GM23338 (cell line): Measurements from ENCODE around the gene OMP. TPM values are rescaled to one million over a fixed set of nuclear protein-coding genes. Genes with fewer than 3 reads are reported as not detected.

ENCODE experiments used
- ATAC-seq: fragments of 200-7000 bp; cut with Tn5 transposase; 3 replicates; pipeline ENCODE4 v1.9.1; 2020
- DNase-seq: peaks from one replicate; pipeline ENCODE4 v3.0.0-alpha.2; 2015; ENCODE audit warnings: low spot score
- H2AFZ ChIP-seq: fragments of 200-600 bp; sonication (generic); 2 replicates; pipeline ENCODE4 v1.8.0; 2016; ENCODE audit warnings: antibody characterized with exemption, mild to moderate bottlenecking, moderate library complexity
- H3F3A ChIP-seq: fragments of 200-600 bp; sonication (generic); replicated peaks from 2 replicates; pipeline ENCODE4 v1.8.0; 2017; ENCODE audit warnings: antibody characterized with exemption, mixed run types, low read depth
- H3K27ac ChIP-seq: fragments of 200-600 bp; sonication (generic); 2 replicates; pipeline ENCODE4 v1.6.1; 2016; ENCODE audit warnings: low read depth
- H3K27me3 ChIP-seq: fragments of 200-600 bp; sonication (generic); 2 replicates; pipeline ENCODE4 v1.8.0; 2016; ENCODE audit warnings: mild to moderate bottlenecking, mixed run types, moderate library complexity; ENCODE audit not compliant: insufficient read depth
- H3K36me3 ChIP-seq: fragments of 200-600 bp; sonication (generic); 2 replicates; pipeline ENCODE4 v1.8.0; 2016; ENCODE audit warnings: mild to moderate bottlenecking; ENCODE audit not compliant: insufficient read depth
- H3K4me1 ChIP-seq: fragments of 200-600 bp; sonication (generic); 2 replicates; pipeline ENCODE4 v1.8.0; 2016; ENCODE audit warnings: mild to moderate bottlenecking, moderate library complexity; ENCODE audit not compliant: insufficient read depth
- H3K4me2 ChIP-seq: fragments of 200-600 bp; sonication (generic); 2 replicates; pipeline ENCODE4 v1.7.1; 2017; ENCODE audit warnings: mixed run types
- H3K4me3 ChIP-seq: fragments of 200-600 bp; sonication (generic); 2 replicates; pipeline ENCODE4 v1.6.1; 2016; ENCODE audit warnings: mixed run types
- H3K79me2 ChIP-seq: fragments of 200-600 bp; sonication (generic); replicated peaks from 2 replicates; pipeline ENCODE4 v1.8.0; 2017; ENCODE audit warnings: mild to moderate bottlenecking; ENCODE audit not compliant: insufficient read depth
- H3K9me2 ChIP-seq: fragments of 200-600 bp; sonication (generic); 2 replicates; pipeline ENCODE4 v1.8.0; 2017; ENCODE audit not compliant: insufficient read depth
- H4K20me1 ChIP-seq: fragments of 200-600 bp; sonication (generic); replicated peaks from 2 replicates; pipeline ENCODE4 v1.8.0; 2017; ENCODE audit warnings: mild to moderate bottlenecking; ENCODE audit not compliant: insufficient read depth
- H3K27ac Mint-ChIP-seq: 2 replicates; pipeline ENCODE4 v1.8.0; 2020; ENCODE audit warnings: inconsistent platforms, mild to moderate bottlenecking, moderate library complexity, mixed read lengths
- H3K27me3 Mint-ChIP-seq: 3 replicates; pipeline ENCODE4 v1.8.0; 2022; ENCODE audit warnings: low read depth, mild to moderate bottlenecking, moderate library complexity, mixed read lengths, inconsistent platforms; ENCODE audit not compliant: insufficient read depth, poor library complexity
- H3K36me3 Mint-ChIP-seq: 3 replicates; pipeline ENCODE4 v1.8.0; 2021; ENCODE audit warnings: low read depth, mild to moderate bottlenecking, inconsistent platforms, moderate library complexity, mixed read lengths
- H3K4me1 Mint-ChIP-seq: 3 replicates; pipeline ENCODE4 v1.8.0; 2020; ENCODE audit warnings: mild to moderate bottlenecking, inconsistent platforms, mixed read lengths
- H3K4me3 Mint-ChIP-seq: 3 replicates; pipeline ENCODE4 v1.8.0; 2021; ENCODE audit warnings: moderate library complexity, mild to moderate bottlenecking, inconsistent platforms, mixed read lengths
- H3K9me3 Mint-ChIP-seq: 3 replicates; pipeline ENCODE4 v1.8.0; 2020; ENCODE audit warnings: moderate library complexity, mild to moderate bottlenecking, inconsistent platforms, mixed read lengths
- ETS1 ChIP-seq: IDR thresholded peaks from 2 replicates; pipeline ENCODE4 v1.6.1; 2016; ENCODE audit warnings: antibody characterized with exemption
- EZH2phosphoT487 ChIP-seq: fragments of 200-600 bp; sonication (generic); IDR thresholded peaks from one replicate; pipeline ENCODE4 v1.8.1; 2018; ENCODE audit warnings: antibody characterized with exemption; ENCODE audit not compliant: unreplicated experiment
- NANOG ChIP-seq: IDR thresholded peaks from 2 replicates; pipeline ENCODE4 v1.6.1; 2016; ENCODE audit warnings: antibody characterized with exemption, borderline replicate concordance
- POLR2AphosphoS5 ChIP-seq: IDR thresholded peaks from 2 replicates; pipeline ENCODE4 v1.6.1; 2016; ENCODE audit warnings: antibody characterized with exemption, low read depth
- STAT1 ChIP-seq: IDR thresholded peaks from one replicate; pipeline ENCODE4 v1.6.1; 2016; ENCODE audit warnings: antibody characterized with exemption; ENCODE audit not compliant: unreplicated experiment
- ZNF114 ChIP-seq: fragments of 250-450 bp; sonication (Bioruptor Pico); IDR thresholded peaks from 2 replicates; pipeline ENCODE4 v1.5.0; 2020; ENCODE audit warnings: mild to moderate bottlenecking, moderate library complexity
- polyA plus RNA-seq: library from polyadenylated mRNA; unstranded; fragments of >200 nt; fragmentation: Nextera tagmentation; extraction: Ambion mirVana; gene quantifications from 2 replicates; pipeline ENCODE4 v1.2.1, GENCODE V29; 2016
- total RNA-seq: library from RNA; depleted of rRNA; stranded (reverse); fragments of >200 nt; shearing (Covaris generic); gene quantifications from 2 replicates; pipeline ENCODE4 v1.2.3, GENCODE V29; 2014
- TF ChIP-seq, protein P1 (sequence below): fragments of 250-450 bp; sonication (Bioruptor Pico); IDR thresholded peaks from 2 replicates; pipeline ENCODE4 v1.5.0; 2020; ENCODE audit warnings: mild to moderate bottlenecking, moderate library complexity

The OMP gene
- total and polyA plus RNA-seq, 2 experiments from 2014 or later = 1.0 TPM; not detected in 1

DNA sequence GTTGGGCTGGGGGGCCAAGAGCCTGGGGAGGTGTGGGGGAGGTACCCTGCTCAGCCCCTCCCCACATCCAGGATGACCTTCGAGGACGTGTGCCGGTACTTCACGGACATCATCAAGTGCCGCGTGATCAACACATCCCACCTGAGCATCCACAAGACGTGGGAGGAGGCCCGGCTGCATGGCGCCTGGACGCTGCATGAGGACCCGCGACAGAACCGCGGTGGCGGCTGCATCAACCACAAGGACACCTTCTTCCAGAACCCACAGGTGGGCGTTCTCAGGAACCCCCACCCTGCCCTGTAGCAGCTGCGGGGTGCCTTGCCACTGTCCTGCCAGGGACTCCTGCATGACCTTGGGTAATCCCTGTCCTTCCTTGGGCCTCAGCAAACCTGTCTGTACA is 15.4 kb downstream of the OMP start (continued):
- TF ChIP-seq, protein P1, sequence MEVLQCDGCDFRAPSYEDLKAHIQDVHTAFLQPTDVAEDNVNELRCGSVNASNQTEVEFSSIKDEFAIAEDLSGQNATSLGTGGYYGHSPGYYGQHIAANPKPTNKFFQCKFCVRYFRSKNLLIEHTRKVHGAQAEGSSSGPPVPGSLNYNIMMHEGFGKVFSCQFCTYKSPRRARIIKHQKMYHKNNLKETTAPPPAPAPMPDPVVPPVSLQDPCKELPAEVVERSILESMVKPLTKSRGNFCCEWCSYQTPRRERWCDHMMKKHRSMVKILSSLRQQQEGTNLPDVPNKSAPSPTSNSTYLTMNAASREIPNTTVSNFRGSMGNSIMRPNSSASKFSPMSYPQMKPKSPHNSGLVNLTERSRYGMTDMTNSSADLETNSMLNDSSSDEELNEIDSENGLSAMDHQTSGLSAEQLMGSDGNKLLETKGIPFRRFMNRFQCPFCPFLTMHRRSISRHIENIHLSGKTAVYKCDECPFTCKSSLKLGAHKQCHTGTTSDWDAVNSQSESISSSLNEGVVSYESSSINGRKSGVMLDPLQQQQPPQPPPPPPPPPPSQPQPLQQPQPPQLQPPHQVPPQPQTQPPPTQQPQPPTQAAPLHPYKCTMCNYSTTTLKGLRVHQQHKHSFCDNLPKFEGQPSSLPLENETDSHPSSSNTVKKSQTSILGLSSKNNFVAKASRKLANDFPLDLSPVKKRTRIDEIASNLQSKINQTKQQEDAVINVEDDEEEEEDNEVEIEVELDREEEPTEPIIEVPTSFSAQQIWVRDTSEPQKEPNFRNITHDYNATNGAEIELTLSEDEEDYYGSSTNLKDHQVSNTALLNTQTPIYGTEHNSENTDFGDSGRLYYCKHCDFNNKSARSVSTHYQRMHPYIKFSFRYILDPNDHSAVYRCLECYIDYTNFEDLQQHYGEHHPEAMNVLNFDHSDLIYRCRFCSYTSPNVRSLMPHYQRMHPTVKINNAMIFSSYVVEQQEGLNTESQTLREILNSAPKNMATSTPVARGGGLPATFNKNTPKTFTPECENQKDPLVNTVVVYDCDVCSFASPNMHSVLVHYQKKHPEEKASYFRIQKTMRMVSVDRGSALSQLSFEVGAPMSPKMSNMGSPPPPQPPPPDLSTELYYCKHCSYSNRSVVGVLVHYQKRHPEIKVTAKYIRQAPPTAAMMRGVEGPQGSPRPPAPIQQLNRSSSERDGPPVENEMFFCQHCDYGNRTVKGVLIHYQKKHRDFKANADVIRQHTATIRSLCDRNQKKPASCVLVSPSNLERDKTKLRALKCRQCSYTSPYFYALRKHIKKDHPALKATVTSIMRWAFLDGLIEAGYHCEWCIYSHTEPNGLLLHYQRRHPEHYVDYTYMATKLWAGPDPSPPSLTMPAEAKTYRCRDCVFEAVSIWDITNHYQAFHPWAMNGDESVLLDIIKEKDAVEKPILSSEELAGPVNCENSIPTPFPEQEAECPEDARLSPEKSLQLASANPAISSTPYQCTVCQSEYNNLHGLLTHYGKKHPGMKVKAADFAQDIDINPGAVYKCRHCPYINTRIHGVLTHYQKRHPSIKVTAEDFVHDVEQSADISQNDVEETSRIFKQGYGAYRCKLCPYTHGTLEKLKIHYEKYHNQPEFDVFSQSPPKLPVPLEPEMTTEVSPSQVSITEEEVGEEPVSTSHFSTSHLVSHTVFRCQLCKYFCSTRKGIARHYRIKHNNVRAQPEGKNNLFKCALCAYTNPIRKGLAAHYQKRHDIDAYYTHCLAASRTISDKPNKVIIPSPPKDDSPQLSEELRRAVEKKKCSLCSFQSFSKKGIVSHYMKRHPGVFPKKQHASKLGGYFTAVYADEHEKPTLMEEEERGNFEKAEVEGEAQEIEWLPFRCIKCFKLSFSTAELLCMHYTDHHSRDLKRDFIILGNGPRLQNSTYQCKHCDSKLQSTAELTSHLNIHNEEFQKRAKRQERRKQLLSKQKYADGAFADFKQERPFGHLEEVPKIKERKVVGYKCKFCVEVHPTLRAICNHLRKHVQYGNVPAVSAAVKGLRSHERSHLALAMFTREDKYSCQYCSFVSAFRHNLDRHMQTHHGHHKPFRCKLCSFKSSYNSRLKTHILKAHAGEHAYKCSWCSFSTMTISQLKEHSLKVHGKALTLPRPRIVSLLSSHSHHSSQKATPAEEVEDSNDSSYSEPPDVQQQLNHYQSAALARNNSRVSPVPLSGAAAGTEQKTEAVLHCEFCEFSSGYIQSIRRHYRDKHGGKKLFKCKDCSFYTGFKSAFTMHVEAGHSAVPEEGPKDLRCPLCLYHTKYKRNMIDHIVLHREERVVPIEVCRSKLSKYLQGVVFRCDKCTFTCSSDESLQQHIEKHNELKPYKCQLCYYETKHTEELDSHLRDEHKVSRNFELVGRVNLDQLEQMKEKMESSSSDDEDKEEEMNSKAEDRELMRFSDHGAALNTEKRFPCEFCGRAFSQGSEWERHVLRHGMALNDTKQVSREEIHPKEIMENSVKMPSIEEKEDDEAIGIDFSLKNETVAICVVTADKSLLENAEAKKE (CRISPR knock-in tag) = no peak
- no peak for TF ChIP-seq POLR2AphosphoS5
- no peak for TF ChIP-seq EZH2phosphoT487
- no peak for TF ChIP-seq ETS1
- no peak for TF ChIP-seq STAT1
- TF ChIP-seq ZNF114 (CRISPR knock-in tag) = no peak
- TF ChIP-seq NANOG = no peak

DNA sequence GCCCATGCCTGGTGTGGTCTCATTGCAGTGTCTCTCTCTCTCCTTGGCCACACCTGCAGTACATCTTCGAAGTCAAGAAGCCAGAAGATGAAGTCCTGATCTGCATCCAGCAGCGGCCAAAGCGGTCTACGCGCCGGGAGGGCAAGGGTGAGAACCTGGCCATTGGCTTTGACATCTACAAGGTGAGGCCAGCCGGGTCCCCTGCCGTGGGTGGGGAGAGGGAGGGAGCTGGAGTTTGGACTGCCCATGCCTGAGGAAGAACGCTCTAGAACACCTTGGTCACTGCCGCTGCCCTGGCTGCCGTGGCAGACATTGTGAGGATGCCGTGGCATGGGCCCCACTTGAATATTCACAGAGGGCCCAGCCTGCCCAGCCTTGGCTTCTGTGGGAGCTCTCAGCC is 16.3 kb downstream of the OMP start:
- Histone ChIP-seq H3K27me3 (no peaks in the 10 kb centered on the region), H3K79me2 (no peaks in the 10 kb centered on the region), H3F3A (no peaks in the 10 kb centered on the region), H4K20me1 (no peaks in the 10 kb centered on the region; the same call in 1 of the 2 replicates), H3K4me3 (no peak overlapping the region), H3K36me3 (no peaks in the 10 kb centered on the region), H3K4me1 (no peaks in the 10 kb centered on the region), H3K27ac (no peak overlapping the region), H3K9me2 (no peaks in the 10 kb centered on the region), H3K4me2 (no peak overlapping the region), H2AFZ (no peak overlapping the region)
- ATAC-seq (no peak), DNase-seq (no peak)
- peaks cover 15% of the 10 kb centered on the region for H3K27me3 Mint-ChIP-seq
- H3K36me3 Mint-ChIP-seq = peaks cover 4% of the 10 kb centered on the region; the same call in 1 of the 3 replicates
- no peak overlapping the region for H3K27ac Mint-ChIP-seq
- no peaks in the 10 kb centered on the region for H3K9me3 Mint-ChIP-seq
- H3K4me1 Mint-ChIP-seq = no peaks in the 10 kb centered on the region
- TF ChIP-seq, protein P1 (CRISPR knock-in tag) = no peak
- TF ChIP-seq EZH2phosphoT487 = no peak
- H3K4me3 Mint-ChIP-seq = no peak overlapping the region
